Endothelial cell of umbilical vein (primary cell): ENCODE results near the gene PARD6G. TPM values are rescaled to one million over a fixed set of nuclear protein-coding genes. Genes with fewer than 3 reads are reported as not detected.

Source experiments
- BruUV-seq: library from RNA; stranded (reverse); fragments of 400-500 nt; replicated peaks from 2 replicates; lab custom pipeline; 2021; lab: Mats Ljungman, UMichigan
- CTCF ChIA-PET: fragments of 300-600, 350-600 bp; sonication (Branson Sonifier 250); formaldehyde crosslinking; loops from one replicate; lab custom pipeline; 2021; ENCODE audit warnings: antibody characterized with exemption, inconsistent platforms; lab: Charles Lee
- POLR2A ChIA-PET: fragments of 300-600, 350-600 bp; sonication (Branson Sonifier 250); formaldehyde crosslinking; loops from one replicate; lab custom pipeline; 2021; ENCODE audit warnings: antibody characterized with exemption, inconsistent platforms; lab: Charles Lee
- DNase-seq: peaks from one replicate; pipeline ENCODE4 v3.0.0-alpha.2; 2011; ENCODE audit warnings: low read depth, low spot score
- FAIRE-seq: peaks from 2 replicates; lab custom pipeline; 2011; peaks lifted over from hg19 to GRCh38; lab: Jason Lieb, UNC
- H2AFZ ChIP-seq: 2 replicates; pipeline ENCODE4 v1.6.0; 2012; ENCODE audit warnings: low read depth, low read length, control low read depth, inconsistent platforms
- H3K27ac ChIP-seq: 2 replicates; pipeline ENCODE4 v1.5.1; 2011; ENCODE audit warnings: low read depth, mild to moderate bottlenecking, control low read depth, low read length, moderate library complexity; ENCODE audit not compliant: insufficient read depth
- H3K27me3 ChIP-seq, 2 experiments: 2 replicates each; pipeline versions ENCODE4 v1.6.0 to v1.6.1; 2011; ENCODE audit warnings: low read length in 2 of 2, mixed read lengths in 1 of 2; ENCODE audit not compliant: control insufficient read depth in 2 of 2, insufficient read depth in 2 of 2
- H3K36me3 ChIP-seq, 2 experiments: 2 replicates in 1 of 2; 3 replicates in 1 of 2; pipeline ENCODE4 v1.5.1; 2011; ENCODE audit warnings: low read length in 2 of 2, mild to moderate bottlenecking in 1 of 2, moderate library complexity in 1 of 2; ENCODE audit not compliant: control insufficient read depth in 2 of 2, insufficient read depth in 2 of 2; ENCODE audit errors: extremely low read depth in 1 of 2
- H3K4me1 ChIP-seq: 3 replicates; pipeline ENCODE4 v1.5.1; 2011; ENCODE audit warnings: mild to moderate bottlenecking, low read length; ENCODE audit not compliant: control insufficient read depth, insufficient read depth; ENCODE audit errors: extremely low read depth
- H3K4me2 ChIP-seq: 2 replicates; pipeline ENCODE4 v1.6.1; 2011; ENCODE audit warnings: low read length, control low read depth, mixed read lengths; ENCODE audit not compliant: insufficient read depth
- H3K4me3 ChIP-seq, 3 experiments: fragments of 200-600 bp in 1 of 3; sonication (generic), shearing (Covaris generic) in 1 of 3; replicated peaks in 1 of 3; 2 replicates each; pipeline ENCODE4 v1.5.1; 2011 to 2016; ENCODE audit warnings: control low read depth in 3 of 3, low read length in 3 of 3, mild to moderate bottlenecking in 2 of 3, inconsistent platforms in 1 of 3, low read depth in 1 of 3, moderate library complexity in 1 of 3; ENCODE audit not compliant: insufficient read depth in 1 of 3
- H3K79me2 ChIP-seq: 2 replicates; pipeline ENCODE4 v1.6.0; 2012; ENCODE audit warnings: low read length, inconsistent platforms; ENCODE audit not compliant: control insufficient read depth, insufficient read depth
- H3K9ac ChIP-seq: replicated peaks from 2 replicates; pipeline ENCODE3; 2011; ENCODE audit warnings: low read length, control low read depth; ENCODE audit not compliant: insufficient read depth; ENCODE audit errors: extremely low read depth
- H3K9me1 ChIP-seq: replicated peaks from 3 replicates; pipeline ENCODE4 v1.6.0; 2011; ENCODE audit warnings: mild to moderate bottlenecking, low read length; ENCODE audit not compliant: control insufficient read depth, insufficient read depth; ENCODE audit errors: extremely low read depth
- H3K9me3 ChIP-seq: replicated peaks from 2 replicates; pipeline ENCODE4 v1.5.1; 2012; ENCODE audit warnings: low read length, inconsistent platforms; ENCODE audit not compliant: control insufficient read depth, insufficient read depth
- H4K20me1 ChIP-seq: replicated peaks from 2 replicates; pipeline ENCODE3; 2011; ENCODE audit warnings: mild to moderate bottlenecking, low read length; ENCODE audit not compliant: control insufficient read depth, insufficient read depth; ENCODE audit errors: extremely low read depth
- CTCF ChIP-seq, 2 donors: IDR thresholded peaks; 1 replicate in 1 of 2; 2 replicates in 1 of 2; pipeline ENCODE4 v1.5.1; 2011; ENCODE audit warnings: low read length in 2 of 2, mild to moderate bottlenecking in 2 of 2, moderate library complexity in 2 of 2, control low read depth in 1 of 2, inconsistent platforms in 1 of 2, low read depth in 1 of 2; ENCODE audit not compliant: insufficient read depth in 1 of 2; ENCODE audit errors: extremely low read depth in 1 of 2
- EZH2 ChIP-seq: IDR thresholded peaks from 2 replicates; pipeline ENCODE4 v1.6.1; 2012; ENCODE audit warnings: borderline replicate concordance, low read depth, mild to moderate bottlenecking, moderate library complexity, low read length, inconsistent platforms; ENCODE audit not compliant: severe bottlenecking
- FOS ChIP-seq: IDR thresholded peaks from 2 replicates; pipeline ENCODE4 v1.6.1; 2011; ENCODE audit warnings: mild to moderate bottlenecking, low read length, moderate library complexity, borderline replicate concordance; ENCODE audit not compliant: insufficient read depth
- GATA2 ChIP-seq: IDR thresholded peaks from 2 replicates; pipeline ENCODE4 v1.7.0; 2011; ENCODE audit warnings: low read depth, mild to moderate bottlenecking, moderate library complexity, mixed read lengths, low read length; ENCODE audit not compliant: insufficient read length, insufficient read depth
- JUN ChIP-seq: IDR thresholded peaks from 2 replicates; pipeline ENCODE4 v1.6.1; 2011; ENCODE audit warnings: borderline replicate concordance, low read depth; ENCODE audit not compliant: insufficient read length, insufficient read depth
- MAX ChIP-seq: IDR thresholded peaks from 2 replicates; pipeline ENCODE4 v1.6.1; 2011; ENCODE audit not compliant: insufficient read depth, insufficient read length
- MYC ChIP-seq: IDR thresholded peaks from one replicate; pipeline ENCODE4 v1.6.1; 2011; ENCODE audit warnings: mild to moderate bottlenecking, low read depth, low read length
- POLR2A ChIP-seq: IDR thresholded peaks from 2 replicates; pipeline ENCODE4 v1.6.1; 2012; ENCODE audit warnings: low read depth, mild to moderate bottlenecking, control low read depth, low read length
- POLR2AphosphoS5 ChIP-seq: IDR thresholded peaks from 2 replicates; pipeline ENCODE4 v1.6.1; 2012; ENCODE audit warnings: low read depth, mild to moderate bottlenecking, control low read depth, low read length, moderate library complexity; ENCODE audit not compliant: insufficient read depth
- dilution Hi-C: fragments of 300-500 bp; cut with MboI; formaldehyde crosslinking; loops from one replicate; pipeline ENCODE4 v1.15.0; 2019; ENCODE audit warnings: low sequenced_read_pairs; ENCODE audit not compliant: extremely low pct_ligation_motif_present
- intact Hi-C: fragments of 100-400 bp; cut with micrococcal nuclease; formaldehyde crosslinking; loops from one replicate; pipeline ENCODE4 v1.10.0; 2022
- polyA plus RNA-seq, 4 experiments: library from polyadenylated mRNA; depleted of rRNA in 3 of 4; stranded (reverse) in 3 of 4; unstranded in 1 of 4; fragments of >200 nt; gene quantifications; 2 replicates each; pipeline versions ENCODE4 v1.2.1 to v1.2.3, GENCODE V29; 2011 to 2012; ENCODE audit warnings: missing spikeins in 1 of 4
- total RNA-seq: library from RNA; stranded (reverse); gene quantifications from 2 replicates; pipeline ENCODE4 v1.2.3, GENCODE V29; 2021

The PARD6G gene
- total and polyA plus RNA-seq, 2 donors (not counting 3 experiments of a cell fraction or from before 2014, with no cell fraction given), result 1.2 to 1.8 TPM

- Histone ChIP-seq H2AFZ (no peak overlapping the region), H3K27ac (no peak overlapping the region), H3K27me3 (peaks cover 11 to 18% of the 10 kb centered on the region in 2 experiments), H3K4me2 (no peak overlapping the region), H3K9me3 (no peaks in the 10 kb centered on the region), H3K9ac (no peak overlapping the region), H4K20me1 (no peaks in the 10 kb centered on the region), H3K9me1 (no peaks in the 10 kb centered on the region), H3K4me3 (no peak overlapping the region), H3K36me3 (no peaks in the 10 kb centered on the region), H3K4me1 (peaks cover 4% of the 10 kb centered on the region), H3K79me2 (no peaks in the 10 kb centered on the region)
- ChIA-PET POLR2A (no interaction called here), CTCF (no interaction called here)
- BruUV-seq, result no TSS peak
- DNase-seq (no peak), FAIRE-seq (no peak)
- dilution Hi-C loops (no loop called here), intact Hi-C loops (no loop called here)
- TF ChIP-seq FOS, result no peak
- no peak for TF ChIP-seq MAX
- TF ChIP-seq JUN, result no peak
- no peak for TF ChIP-seq MYC
- no peak for TF ChIP-seq CTCF (IDR thresholded peaks at IDR 0.05; ENCODE audit: extremely low read depth in 1 of 2, insufficient read depth in 1 of 2, low read depth in 1 of 2, low read length in 2 of 2)
- no peak for TF ChIP-seq POLR2A
- no peak for TF ChIP-seq POLR2AphosphoS5
- no peak for TF ChIP-seq GATA2
- no peak for TF ChIP-seq EZH2
These were observed 3.1 kb downstream of the PARD6G start for GRCh38 chr18:80244167-80244566.
